ENCODE measurements around the gene ZNHIT1. TPM values are rescaled to one million over a fixed set of nuclear protein-coding genes. Genes with fewer than 3 reads are reported as not detected.

The ZNHIT1 gene
- total RNA-seq, 1 donor from 2014 or later = 109 TPM

GRCh38 chr7:101236292-101236835, 18.4 kb downstream of the ZNHIT1 start:
- no peak for TF ChIP-seq CTCF (IDR thresholded peaks at IDR 0.05; ENCODE audit: insufficient read depth, low read length, poor library complexity, severe bottlenecking)
- H3K36me3 ChIP-seq (ENCODE audit: control insufficient read depth, insufficient read depth, low read length) = no peaks in the 10 kb centered on the region
- H3K27me3 ChIP-seq (ENCODE audit: control insufficient read depth, insufficient read depth, low read length) = no peaks in the 10 kb centered on the region
- no peak for DNase-seq (ENCODE audit: low read depth)
- H3K4me3 ChIP-seq (ENCODE audit: low read depth, low read length) = no peak overlapping the region

GRCh38 chr7:101237206-101238067, 19.5 kb downstream of the ZNHIT1 start, which contains the start of gene CLDN15:
CLDN15 (minus strand) TSS chr7:101237802; CDS start chr7:101237581, 221 bp downstream.
- no peak for DNase-seq (ENCODE audit: low read depth)
- no peak for TF ChIP-seq CTCF (IDR thresholded peaks at IDR 0.05; ENCODE audit: insufficient read depth, low read length, poor library complexity, severe bottlenecking)
- Histone ChIP-seq H3K36me3 (ENCODE audit: control insufficient read depth, insufficient read depth, low read length) (peaks cover 1% of the 10 kb centered on the region), H3K27me3 (ENCODE audit: control insufficient read depth, insufficient read depth, low read length) (no peaks in the 10 kb centered on the region), H3K4me3 (ENCODE audit: low read depth, low read length) (no peak within 1 kb of the TSS)

GRCh38 chr7:101238226-101239182, 20.5 kb downstream of the ZNHIT1 start:
- Histone ChIP-seq H3K4me3 (ENCODE audit: low read depth, low read length) (no peak overlapping the region), H3K27me3 (ENCODE audit: control insufficient read depth, insufficient read depth, low read length) (no peaks in the 10 kb centered on the region), H3K36me3 (ENCODE audit: control insufficient read depth, insufficient read depth, low read length) (peaks cover 1% of the 10 kb centered on the region)
- DNase-seq (ENCODE audit: low read depth) = no peak
- TF ChIP-seq CTCF (IDR thresholded peaks at IDR 0.05; ENCODE audit: insufficient read depth, low read length, poor library complexity, severe bottlenecking) = no peak

- TF ChIP-seq CTCF (IDR thresholded peaks at IDR 0.05; ENCODE audit: insufficient read depth, low read length, poor library complexity, severe bottlenecking) = no peak
- no peak for DNase-seq (ENCODE audit: low read depth)
- Histone ChIP-seq H3K4me3 (ENCODE audit: low read depth, low read length) (no peak overlapping the region), H3K27me3 (ENCODE audit: control insufficient read depth, insufficient read depth, low read length) (no peaks in the 10 kb centered on the region), H3K36me3 (ENCODE audit: control insufficient read depth, insufficient read depth, low read length) (peaks cover 1% of the 10 kb centered on the region)
Measured at GRCh38 chr7:101239191-101239950, 21.4 kb downstream of the ZNHIT1 start.

- no peak for TF ChIP-seq CTCF (IDR thresholded peaks at IDR 0.05; ENCODE audit: insufficient read depth, low read length, poor library complexity, severe bottlenecking)
- DNase-seq (ENCODE audit: low read depth) = no peak
- Histone ChIP-seq H3K36me3 (ENCODE audit: control insufficient read depth, insufficient read depth, low read length) (peaks cover 1% of the 10 kb centered on the region), H3K27me3 (ENCODE audit: control insufficient read depth, insufficient read depth, low read length) (no peaks in the 10 kb centered on the region), H3K4me3 (ENCODE audit: low read depth, low read length) (no peak overlapping the region)
Measured at GRCh38 chr7:101239951-101240220, 21.9 kb downstream of the ZNHIT1 start.
